Neural cell (in vitro differentiated cells): Measurements from ENCODE around the gene PDHX.

ENCODE experiments used
- EP300 ChIP-seq: fragments of 450-650 bp; conservative IDR thresholded peaks from 2 replicates; pipeline ENCODE4 v1.6.1; 2014; ENCODE audit warnings: antibody characterized with exemption, mild to moderate bottlenecking, moderate library complexity; ENCODE audit not compliant: poor library complexity, severe bottlenecking
- EZH2 ChIP-seq: fragments of 200-600, 300-800 bp; shearing (Covaris generic), sonication (generic); IDR thresholded peaks from 2 replicates; pipeline ENCODE4 v1.6.1; 2014; ENCODE audit warnings: antibody characterized with exemption, low read length, borderline replicate concordance, mild to moderate bottlenecking; ENCODE audit not compliant: insufficient read depth, poor library complexity, severe bottlenecking
- MXI1 ChIP-seq: fragments of 450-650 bp; conservative IDR thresholded peaks from 2 replicates; pipeline ENCODE4 v1.6.1; 2014; ENCODE audit warnings: antibody characterized with exemption, mild to moderate bottlenecking; ENCODE audit not compliant: poor library complexity, severe bottlenecking
- POLR2AphosphoS5 ChIP-seq: IDR thresholded peaks from 2 replicates; pipeline ENCODE4 v1.6.1; 2012
- RAD21 ChIP-seq: fragments of 450-650 bp; conservative IDR thresholded peaks from 2 replicates; pipeline ENCODE4 v1.6.1; 2014; ENCODE audit warnings: antibody characterized with exemption, mild to moderate bottlenecking, moderate library complexity
- TAF1 ChIP-seq: IDR thresholded peaks from 2 replicates; pipeline ENCODE4 v1.6.1; 2012; ENCODE audit warnings: low read depth
- TF ChIP-seq, protein P1 (sequence below): fragments of 450-650 bp; IDR thresholded peaks from 2 replicates; pipeline ENCODE4 v1.5.1; 2014; ENCODE audit warnings: antibody characterized with exemption, mild to moderate bottlenecking, moderate library complexity; ENCODE audit not compliant: poor library complexity, severe bottlenecking
- TF ChIP-seq, protein P2 (sequence below): IDR thresholded peaks from 2 replicates; pipeline ENCODE4 v1.6.1; 2012; ENCODE audit warnings: borderline replicate concordance

DNA sequence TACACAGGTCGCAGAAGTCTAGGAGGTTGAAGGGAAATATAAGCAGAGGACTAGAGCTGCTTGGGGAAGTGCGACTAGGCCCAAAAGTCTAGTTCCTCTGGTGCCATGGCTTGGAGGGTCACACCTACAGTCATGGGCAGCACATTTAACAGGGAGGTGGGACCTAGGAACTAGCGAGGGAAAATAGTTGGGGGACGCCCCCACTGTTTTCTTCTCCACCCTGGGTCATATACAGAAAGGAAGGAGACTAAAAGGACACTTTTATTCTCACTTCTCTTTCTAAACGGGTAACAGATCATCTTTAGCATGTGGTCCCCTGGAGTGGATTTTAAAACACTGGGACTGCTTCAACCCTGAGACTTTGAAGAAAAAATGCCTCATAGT is 16.8 kb upstream of the PDHX start:
- no peak for TF ChIP-seq POLR2AphosphoS5
- no peak for TF ChIP-seq MXI1
- no peak for TF ChIP-seq EZH2
- TF ChIP-seq, protein P1, sequence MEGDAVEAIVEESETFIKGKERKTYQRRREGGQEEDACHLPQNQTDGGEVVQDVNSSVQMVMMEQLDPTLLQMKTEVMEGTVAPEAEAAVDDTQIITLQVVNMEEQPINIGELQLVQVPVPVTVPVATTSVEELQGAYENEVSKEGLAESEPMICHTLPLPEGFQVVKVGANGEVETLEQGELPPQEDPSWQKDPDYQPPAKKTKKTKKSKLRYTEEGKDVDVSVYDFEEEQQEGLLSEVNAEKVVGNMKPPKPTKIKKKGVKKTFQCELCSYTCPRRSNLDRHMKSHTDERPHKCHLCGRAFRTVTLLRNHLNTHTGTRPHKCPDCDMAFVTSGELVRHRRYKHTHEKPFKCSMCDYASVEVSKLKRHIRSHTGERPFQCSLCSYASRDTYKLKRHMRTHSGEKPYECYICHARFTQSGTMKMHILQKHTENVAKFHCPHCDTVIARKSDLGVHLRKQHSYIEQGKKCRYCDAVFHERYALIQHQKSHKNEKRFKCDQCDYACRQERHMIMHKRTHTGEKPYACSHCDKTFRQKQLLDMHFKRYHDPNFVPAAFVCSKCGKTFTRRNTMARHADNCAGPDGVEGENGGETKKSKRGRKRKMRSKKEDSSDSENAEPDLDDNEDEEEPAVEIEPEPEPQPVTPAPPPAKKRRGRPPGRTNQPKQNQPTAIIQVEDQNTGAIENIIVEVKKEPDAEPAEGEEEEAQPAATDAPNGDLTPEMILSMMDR, result no peak
- TF ChIP-seq TAF1, result no peak
- TF ChIP-seq, protein P2, sequence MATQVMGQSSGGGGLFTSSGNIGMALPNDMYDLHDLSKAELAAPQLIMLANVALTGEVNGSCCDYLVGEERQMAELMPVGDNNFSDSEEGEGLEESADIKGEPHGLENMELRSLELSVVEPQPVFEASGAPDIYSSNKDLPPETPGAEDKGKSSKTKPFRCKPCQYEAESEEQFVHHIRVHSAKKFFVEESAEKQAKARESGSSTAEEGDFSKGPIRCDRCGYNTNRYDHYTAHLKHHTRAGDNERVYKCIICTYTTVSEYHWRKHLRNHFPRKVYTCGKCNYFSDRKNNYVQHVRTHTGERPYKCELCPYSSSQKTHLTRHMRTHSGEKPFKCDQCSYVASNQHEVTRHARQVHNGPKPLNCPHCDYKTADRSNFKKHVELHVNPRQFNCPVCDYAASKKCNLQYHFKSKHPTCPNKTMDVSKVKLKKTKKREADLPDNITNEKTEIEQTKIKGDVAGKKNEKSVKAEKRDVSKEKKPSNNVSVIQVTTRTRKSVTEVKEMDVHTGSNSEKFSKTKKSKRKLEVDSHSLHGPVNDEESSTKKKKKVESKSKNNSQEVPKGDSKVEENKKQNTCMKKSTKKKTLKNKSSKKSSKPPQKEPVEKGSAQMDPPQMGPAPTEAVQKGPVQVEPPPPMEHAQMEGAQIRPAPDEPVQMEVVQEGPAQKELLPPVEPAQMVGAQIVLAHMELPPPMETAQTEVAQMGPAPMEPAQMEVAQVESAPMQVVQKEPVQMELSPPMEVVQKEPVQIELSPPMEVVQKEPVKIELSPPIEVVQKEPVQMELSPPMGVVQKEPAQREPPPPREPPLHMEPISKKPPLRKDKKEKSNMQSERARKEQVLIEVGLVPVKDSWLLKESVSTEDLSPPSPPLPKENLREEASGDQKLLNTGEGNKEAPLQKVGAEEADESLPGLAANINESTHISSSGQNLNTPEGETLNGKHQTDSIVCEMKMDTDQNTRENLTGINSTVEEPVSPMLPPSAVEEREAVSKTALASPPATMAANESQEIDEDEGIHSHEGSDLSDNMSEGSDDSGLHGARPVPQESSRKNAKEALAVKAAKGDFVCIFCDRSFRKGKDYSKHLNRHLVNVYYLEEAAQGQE, result no peak
- no peak for TF ChIP-seq RAD21
- TF ChIP-seq EP300, result no peak
